ENCODE measurements around the gene AGAP1.

Gene AGAP1

GRCh38 chr2:235703711-235704295 is 210.0 kb downstream of the AGAP1 start:
- in situ Hi-C loops (cut with HindIII; ENCODE audit: low pct_ligation_motif_present, low sequenced_read_pairs): no loop called here
- no peak for TF ChIP-seq CTCF (IDR thresholded peaks at IDR 0.05; ENCODE audit: low read depth, low read length, missing control alignments)
- Histone ChIP-seq H3K4me3 (ENCODE audit: low read depth, low read length) (no peak overlapping the region), H3K36me3 (replicated peaks) (no peaks in the 10 kb centered on the region), H3K27ac (no peak overlapping the region), H3K27me3 (replicated peaks) (no peaks in the 10 kb centered on the region)
- DNase-seq: no peak

GRCh38 chr2:235705296-235705695 is 211.5 kb downstream of the AGAP1 start:
- TF ChIP-seq CTCF (IDR thresholded peaks at IDR 0.05; ENCODE audit: low read depth, low read length, missing control alignments): no peak
- Histone ChIP-seq H3K36me3 (replicated peaks) (no peaks in the 10 kb centered on the region), H3K27ac (no peak overlapping the region), H3K27me3 (replicated peaks) (no peaks in the 10 kb centered on the region), H3K4me3 (ENCODE audit: low read depth, low read length) (no peak overlapping the region)
- no peak for DNase-seq
- in situ Hi-C loops (cut with HindIII; ENCODE audit: low pct_ligation_motif_present, low sequenced_read_pairs): no loop called here

GRCh38 chr2:235706506-235706905 is 212.7 kb downstream of the AGAP1 start:
- in situ Hi-C loops (cut with HindIII; ENCODE audit: low pct_ligation_motif_present, low sequenced_read_pairs): no loop called here
- Histone ChIP-seq H3K4me3 (ENCODE audit: low read depth, low read length) (no peak overlapping the region), H3K27me3 (replicated peaks) (no peaks in the 10 kb centered on the region), H3K27ac (no peak overlapping the region), H3K36me3 (replicated peaks) (no peaks in the 10 kb centered on the region)
- TF ChIP-seq CTCF (IDR thresholded peaks at IDR 0.05; ENCODE audit: low read depth, low read length, missing control alignments): no peak
- DNase-seq: no peak

GRCh38 chr2:235707411-235708096 is 213.7 kb downstream of the AGAP1 start:
- Histone ChIP-seq H3K27me3 (replicated peaks) (no peaks in the 10 kb centered on the region), H3K4me3 (ENCODE audit: low read depth, low read length) (no peak overlapping the region), H3K27ac (no peak overlapping the region), H3K36me3 (replicated peaks) (no peaks in the 10 kb centered on the region)
- TF ChIP-seq CTCF (IDR thresholded peaks at IDR 0.05; ENCODE audit: low read depth, low read length, missing control alignments): no peak
- DNase-seq: no peak
- in situ Hi-C loops (cut with HindIII; ENCODE audit: low pct_ligation_motif_present, low sequenced_read_pairs): no loop called here

- Histone ChIP-seq H3K4me3 (ENCODE audit: low read depth, low read length) (no peak overlapping the region), H3K27ac (no peak overlapping the region), H3K36me3 (replicated peaks) (no peaks in the 10 kb centered on the region), H3K27me3 (replicated peaks) (no peaks in the 10 kb centered on the region)
- TF ChIP-seq CTCF (IDR thresholded peaks at IDR 0.05; ENCODE audit: low read depth, low read length, missing control alignments): no peak
- in situ Hi-C loops (cut with HindIII; ENCODE audit: low pct_ligation_motif_present, low sequenced_read_pairs): no loop called here
- peak; percentile 23 for DNase-seq
Observed at GRCh38 chr2:235709124-235709813, 215.4 kb downstream of the AGAP1 start.

Data from brain microvascular endothelial cell (primary cell).